ENCODE results near the gene DUSP5. TPM values are rescaled to one million over a fixed set of nuclear protein-coding genes. Genes with fewer than 3 reads are reported as not detected.

The DUSP5 gene
- total RNA-seq, 1 experiment from 2014 or later, result 137 TPM

- Histone ChIP-seq H3K4me2 (ENCODE audit: low read length) (no peak overlapping the region), H3K27ac (ENCODE audit: low read depth, low read length) (no peak overlapping the region), H3K4me3 (replicated peaks in 1 of 2; ENCODE audit: low read depth in 1 of 2, low read length in 2 of 2) (no peak overlapping the region), H3K4me1 (ENCODE audit: control insufficient read depth in 1 of 2, insufficient read depth in 2 of 2, low read length in 2 of 2) (peaks cover 20 to 72% of the 10 kb centered on the region in 2 experiments), H3K9me2 (ENCODE audit: insufficient read depth) (no peaks in the 10 kb centered on the region), H4K20me1 (ENCODE audit: insufficient read depth) (peaks cover 68% of the 10 kb centered on the region; the same call in 1 of the 2 replicates), H3K9me3 (ENCODE audit: control insufficient read depth in 1 of 2, insufficient read depth in 1 of 2, low read depth in 1 of 2, low read length in 2 of 2) (no peaks in the 10 kb centered on the region), H2AFZ (ENCODE audit: low read depth, low read length, poor library complexity, severe bottlenecking) (no peak overlapping the region), H3K36me3 (ENCODE audit: control insufficient read depth in 1 of 2, insufficient read depth in 2 of 2, low read length in 2 of 2) (peaks cover 69 to 99% of the 10 kb centered on the region in 2 experiments), H3K79me2 (ENCODE audit: insufficient read depth, low read length) (peaks cover 100% of the 10 kb centered on the region), H3K9ac (ENCODE audit: low read length) (no peak overlapping the region), H3K27me3 (ENCODE audit: insufficient read depth, low read length) (no peaks in the 10 kb centered on the region)
- intact Hi-C loops (cut with micrococcal nuclease), result no loop called here
- POLR2A ChIA-PET, result interaction anchor here (1.0 to 24.1 kb wide), 5 partner anchors 38 to 203 kb away, joined by 3 to 438 read pairs (median 3); no protein-coding TSS in a partner anchor
- CTCF ChIA-PET, result no interaction called here
- TF ChIP-seq POLR2AphosphoS5 (IDR thresholded peaks at IDR 0.05; ENCODE audit: low read depth, low read length) (peak; percentile 37; the same call in 1 of the 2 replicates), SP1 (IDR thresholded peaks at IDR 0.05; ENCODE audit: low read depth) (no peak), JUND (IDR thresholded peaks at IDR 0.05) (no peak), ZBTB33 (IDR thresholded peaks at IDR 0.05; ENCODE audit: extremely low read depth, insufficient replicate concordance, low read length) (no peak), ZFX (IDR thresholded peaks at IDR 0.05) (no peak)
- RAD21 ChIA-PET (ENCODE audit: low non-redundant PET in 1 of 2, low total read pairs in 2 of 2, uncharacterized antibody in 2 of 2, unreplicated experiment in 2 of 2), result no interaction called here
- no peak for ATAC-seq
- no peak for DNase-seq (ENCODE audit: low read depth, low spot score)
- no TSS peak for BruUV-seq (replicated peaks)
These were observed 10.6 kb downstream of the DUSP5 start for GRCh38 chr10:110508159-110508788.

All from HCT116 (cell line).